ENCODE data around the gene PLPP2. TPM values are rescaled to one million over a fixed set of nuclear protein-coding genes. Genes with fewer than 3 reads are reported as not detected.
"Not testable (repeated sequence)": the region's sequence is repeated elsewhere in the genome, so short reads cannot be mapped to it uniquely, and the experiment has no call there.

Gene PLPP2
- polyA plus RNA-seq, 1 donor from 2014 or later = 2.1 TPM

DNA sequence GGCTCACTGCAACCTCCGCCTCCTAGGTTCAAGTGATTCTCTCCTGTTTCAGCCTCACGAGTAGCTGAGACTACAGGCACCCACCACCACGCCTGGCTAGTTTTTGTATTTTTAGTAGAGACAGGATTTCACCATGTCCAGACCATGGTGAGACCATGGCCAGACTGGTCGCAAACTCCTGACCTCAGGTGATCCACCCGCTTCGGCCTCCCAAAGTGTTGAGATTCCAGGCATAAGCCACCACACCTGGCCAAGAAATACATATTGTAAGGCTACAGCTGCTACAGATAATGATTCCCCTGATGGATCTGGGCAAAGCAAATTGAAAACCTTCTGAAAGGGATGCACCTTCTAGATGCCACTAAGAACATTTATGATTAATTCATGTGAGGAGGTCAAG, 17.8 kb downstream of the PLPP2 start:
- Histone ChIP-seq H3K9ac (ENCODE audit: low read length) (no peak overlapping the region), H3K27me3 (ENCODE audit: insufficient read depth, low read depth, low read length) (peaks cover 9% of the 10 kb centered on the region), H3K9me3 (ENCODE audit: low read length) (no peaks in the 10 kb centered on the region), H3K4me3 (ENCODE audit: low read length) (no peak overlapping the region), H3K79me2 (replicated peaks; ENCODE audit: insufficient read depth, low read length) (no peaks in the 10 kb centered on the region), H4K20me1 (ENCODE audit: insufficient read depth) (no peaks in the 10 kb centered on the region), H3K4me2 (ENCODE audit: low read length) (no peak overlapping the region), H3K27ac (ENCODE audit: low read length) (no peak overlapping the region), H3K9me2 (ENCODE audit: insufficient read depth, low read length) (no peaks in the 10 kb centered on the region), H3F3A (ENCODE audit: insufficient read depth, low read length, poor library complexity, severe bottlenecking) (no peaks in the 10 kb centered on the region), H3K36me3 (ENCODE audit: insufficient read depth, low read length) (no peaks in the 10 kb centered on the region), H2AFZ (ENCODE audit: low read depth, low read length) (no peak overlapping the region)
- no peak for TF ChIP-seq EP300 (conservative IDR thresholded peaks at IDR 0.05; ENCODE audit: poor library complexity, severe bottlenecking)

DNA sequence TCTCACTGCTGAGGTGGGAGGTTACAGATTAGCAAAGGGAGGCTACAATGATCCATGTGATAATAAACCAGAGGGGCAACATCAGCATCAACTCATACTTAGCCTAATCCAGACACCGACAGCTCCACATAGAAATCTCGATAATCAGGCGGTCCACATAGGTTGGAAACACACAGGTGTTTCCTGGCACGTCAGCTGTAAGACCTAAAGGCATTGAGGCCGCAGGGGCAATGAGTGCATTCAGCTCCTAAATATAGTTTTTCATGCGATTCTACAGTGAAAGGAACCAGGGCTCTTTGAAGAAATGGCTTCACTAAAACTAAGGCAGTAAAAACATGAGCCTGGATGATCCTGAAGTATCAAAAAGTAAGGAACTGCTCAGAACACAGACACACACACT, 19.3 kb downstream of the PLPP2 start:
- Histone ChIP-seq H3K27me3 (ENCODE audit: insufficient read depth, low read depth, low read length) (peaks cover 8% of the 10 kb centered on the region), H3K4me3 (ENCODE audit: low read length) (no peak overlapping the region), H3K79me2 (replicated peaks; ENCODE audit: insufficient read depth, low read length) (no peaks in the 10 kb centered on the region), H3K9me2 (ENCODE audit: insufficient read depth, low read length) (no peaks in the 10 kb centered on the region), H3K36me3 (ENCODE audit: insufficient read depth, low read length) (no peaks in the 10 kb centered on the region), H3F3A (ENCODE audit: insufficient read depth, low read length, poor library complexity, severe bottlenecking) (no peaks in the 10 kb centered on the region), H3K9ac (ENCODE audit: low read length) (no peak overlapping the region), H3K9me3 (ENCODE audit: low read length) (no peaks in the 10 kb centered on the region), H3K27ac (ENCODE audit: low read length) (no peak overlapping the region), H4K20me1 (ENCODE audit: insufficient read depth) (no peaks in the 10 kb centered on the region), H3K4me2 (ENCODE audit: low read length) (no peak overlapping the region), H2AFZ (ENCODE audit: low read depth, low read length) (no peak overlapping the region)
- TF ChIP-seq, protein P1, sequence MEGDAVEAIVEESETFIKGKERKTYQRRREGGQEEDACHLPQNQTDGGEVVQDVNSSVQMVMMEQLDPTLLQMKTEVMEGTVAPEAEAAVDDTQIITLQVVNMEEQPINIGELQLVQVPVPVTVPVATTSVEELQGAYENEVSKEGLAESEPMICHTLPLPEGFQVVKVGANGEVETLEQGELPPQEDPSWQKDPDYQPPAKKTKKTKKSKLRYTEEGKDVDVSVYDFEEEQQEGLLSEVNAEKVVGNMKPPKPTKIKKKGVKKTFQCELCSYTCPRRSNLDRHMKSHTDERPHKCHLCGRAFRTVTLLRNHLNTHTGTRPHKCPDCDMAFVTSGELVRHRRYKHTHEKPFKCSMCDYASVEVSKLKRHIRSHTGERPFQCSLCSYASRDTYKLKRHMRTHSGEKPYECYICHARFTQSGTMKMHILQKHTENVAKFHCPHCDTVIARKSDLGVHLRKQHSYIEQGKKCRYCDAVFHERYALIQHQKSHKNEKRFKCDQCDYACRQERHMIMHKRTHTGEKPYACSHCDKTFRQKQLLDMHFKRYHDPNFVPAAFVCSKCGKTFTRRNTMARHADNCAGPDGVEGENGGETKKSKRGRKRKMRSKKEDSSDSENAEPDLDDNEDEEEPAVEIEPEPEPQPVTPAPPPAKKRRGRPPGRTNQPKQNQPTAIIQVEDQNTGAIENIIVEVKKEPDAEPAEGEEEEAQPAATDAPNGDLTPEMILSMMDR (IDR thresholded peaks at IDR 0.05; ENCODE audit: poor library complexity, severe bottlenecking) = no peak
- TF ChIP-seq SMC3 (conservative IDR thresholded peaks at IDR 0.05; ENCODE audit: poor library complexity) (no peak), TAF1 (IDR thresholded peaks at IDR 0.05; ENCODE audit: low read depth) (no peak), RAD21 (conservative IDR thresholded peaks at IDR 0.05) (no peak), EP300 (conservative IDR thresholded peaks at IDR 0.05; ENCODE audit: poor library complexity, severe bottlenecking) (no peak), EZH2 (IDR thresholded peaks at IDR 0.05; ENCODE audit: borderline replicate concordance, insufficient read depth, low read length, poor library complexity, severe bottlenecking) (no peak), MXI1 (conservative IDR thresholded peaks at IDR 0.05; ENCODE audit: poor library complexity, severe bottlenecking) (no peak)
- TF ChIP-seq, protein P2, sequence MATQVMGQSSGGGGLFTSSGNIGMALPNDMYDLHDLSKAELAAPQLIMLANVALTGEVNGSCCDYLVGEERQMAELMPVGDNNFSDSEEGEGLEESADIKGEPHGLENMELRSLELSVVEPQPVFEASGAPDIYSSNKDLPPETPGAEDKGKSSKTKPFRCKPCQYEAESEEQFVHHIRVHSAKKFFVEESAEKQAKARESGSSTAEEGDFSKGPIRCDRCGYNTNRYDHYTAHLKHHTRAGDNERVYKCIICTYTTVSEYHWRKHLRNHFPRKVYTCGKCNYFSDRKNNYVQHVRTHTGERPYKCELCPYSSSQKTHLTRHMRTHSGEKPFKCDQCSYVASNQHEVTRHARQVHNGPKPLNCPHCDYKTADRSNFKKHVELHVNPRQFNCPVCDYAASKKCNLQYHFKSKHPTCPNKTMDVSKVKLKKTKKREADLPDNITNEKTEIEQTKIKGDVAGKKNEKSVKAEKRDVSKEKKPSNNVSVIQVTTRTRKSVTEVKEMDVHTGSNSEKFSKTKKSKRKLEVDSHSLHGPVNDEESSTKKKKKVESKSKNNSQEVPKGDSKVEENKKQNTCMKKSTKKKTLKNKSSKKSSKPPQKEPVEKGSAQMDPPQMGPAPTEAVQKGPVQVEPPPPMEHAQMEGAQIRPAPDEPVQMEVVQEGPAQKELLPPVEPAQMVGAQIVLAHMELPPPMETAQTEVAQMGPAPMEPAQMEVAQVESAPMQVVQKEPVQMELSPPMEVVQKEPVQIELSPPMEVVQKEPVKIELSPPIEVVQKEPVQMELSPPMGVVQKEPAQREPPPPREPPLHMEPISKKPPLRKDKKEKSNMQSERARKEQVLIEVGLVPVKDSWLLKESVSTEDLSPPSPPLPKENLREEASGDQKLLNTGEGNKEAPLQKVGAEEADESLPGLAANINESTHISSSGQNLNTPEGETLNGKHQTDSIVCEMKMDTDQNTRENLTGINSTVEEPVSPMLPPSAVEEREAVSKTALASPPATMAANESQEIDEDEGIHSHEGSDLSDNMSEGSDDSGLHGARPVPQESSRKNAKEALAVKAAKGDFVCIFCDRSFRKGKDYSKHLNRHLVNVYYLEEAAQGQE (IDR thresholded peaks at IDR 0.05; ENCODE audit: borderline replicate concordance) = no peak

DNA sequence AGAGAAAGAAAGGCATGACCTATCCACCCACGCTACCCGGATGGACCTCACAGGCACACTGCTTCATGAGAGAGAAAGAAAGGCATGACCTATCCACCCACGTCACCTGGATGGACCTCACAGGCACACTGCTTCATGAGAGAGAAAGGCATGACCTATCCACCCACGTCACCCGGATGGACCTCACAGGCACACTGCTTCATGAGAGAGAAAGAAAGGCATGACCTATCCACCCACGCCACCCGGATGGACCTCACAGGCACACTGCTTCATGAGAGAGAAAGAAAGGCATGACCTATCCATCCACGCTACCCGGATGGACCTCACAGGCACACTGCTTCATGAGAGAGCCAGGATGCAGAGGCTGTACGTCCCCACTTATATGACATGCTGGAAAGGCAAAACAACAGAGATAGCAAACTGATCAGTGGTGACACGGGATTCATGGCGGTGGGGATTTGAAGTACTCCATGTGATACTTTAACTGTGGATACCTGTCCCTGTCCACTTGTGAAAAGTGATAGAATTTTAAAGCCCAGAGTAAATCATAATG, 20.4 kb downstream of the PLPP2 start:
- H3K9me3 ChIP-seq (ENCODE audit: low read length); H2AFZ ChIP-seq (ENCODE audit: low read depth, low read length); H3K9ac ChIP-seq (ENCODE audit: low read length); H3K9me2 ChIP-seq (ENCODE audit: insufficient read depth, low read length); H3K4me2 ChIP-seq (ENCODE audit: low read length); H3K4me3 ChIP-seq (ENCODE audit: low read length); H3F3A ChIP-seq (ENCODE audit: insufficient read depth, low read length, poor library complexity, severe bottlenecking); H3K27ac ChIP-seq (ENCODE audit: low read length); H4K20me1 ChIP-seq (ENCODE audit: insufficient read depth); H3K36me3 ChIP-seq (ENCODE audit: insufficient read depth, low read length); H3K79me2 ChIP-seq (replicated peaks; ENCODE audit: insufficient read depth, low read length): not testable (repeated sequence)
- H3K27me3 ChIP-seq (ENCODE audit: insufficient read depth, low read depth, low read length) = peaks cover 18% of the 10 kb centered on the region
